ENCODE data around the gene CRTAC1.

CRTAC1 gene

GRCh38 chr10:98028168-98028770 is 2.2 kb downstream of the CRTAC1 start:
- H3K9me3 ChIP-seq (ENCODE audit: severe bottlenecking) = no peaks in the 10 kb centered on the region
- no peak overlapping the region; the same call in 1 of the 2 replicates for H3K27ac ChIP-seq
- DNase-seq = peak; percentile 87
- peak; percentile 93 for TF ChIP-seq CTCF (IDR thresholded peaks at IDR 0.05; ENCODE audit: low read depth, low read length)
- no peaks in the 10 kb centered on the region for H3K36me3 ChIP-seq
- no peaks in the 10 kb centered on the region for H3K27me3 ChIP-seq (ENCODE audit: insufficient read depth, low read depth, severe bottlenecking)
- no peak overlapping the region for H3K4me3 ChIP-seq (ENCODE audit: low read depth, low read length)

- H3K9me3 ChIP-seq (ENCODE audit: severe bottlenecking) = no peaks in the 10 kb centered on the region
- H3K27ac ChIP-seq = no peak overlapping the region
- no peak for TF ChIP-seq CTCF (IDR thresholded peaks at IDR 0.05; ENCODE audit: low read depth, low read length)
- no peaks in the 10 kb centered on the region for H3K27me3 ChIP-seq (ENCODE audit: insufficient read depth, low read depth, severe bottlenecking)
- DNase-seq = no peak
- H3K4me3 ChIP-seq (ENCODE audit: low read depth, low read length) = no peak overlapping the region
- no peaks in the 10 kb centered on the region for H3K36me3 ChIP-seq
Measured at GRCh38 chr10:98023024-98023423, 7.4 kb downstream of the CRTAC1 start.

- no peaks in the 10 kb centered on the region for H3K36me3 ChIP-seq
- TF ChIP-seq CTCF (IDR thresholded peaks at IDR 0.05; ENCODE audit: low read depth, low read length) = no peak
- DNase-seq = no peak
- H3K9me3 ChIP-seq (ENCODE audit: severe bottlenecking) = no peaks in the 10 kb centered on the region
- H3K27me3 ChIP-seq (ENCODE audit: insufficient read depth, low read depth, severe bottlenecking) = no peaks in the 10 kb centered on the region
- H3K27ac ChIP-seq = no peak overlapping the region
- no peak overlapping the region for H3K4me3 ChIP-seq (ENCODE audit: low read depth, low read length)
Measured at GRCh38 chr10:98020784-98021183, 9.6 kb downstream of the CRTAC1 start.

GRCh38 chr10:98020254-98020653 is 10.2 kb downstream of the CRTAC1 start:
- Histone ChIP-seq H3K27me3 (ENCODE audit: insufficient read depth, low read depth, severe bottlenecking) (no peaks in the 10 kb centered on the region), H3K4me3 (ENCODE audit: low read depth, low read length) (no peak overlapping the region), H3K27ac (no peak overlapping the region), H3K9me3 (ENCODE audit: severe bottlenecking) (no peaks in the 10 kb centered on the region), H3K36me3 (no peaks in the 10 kb centered on the region)
- DNase-seq = no peak
- TF ChIP-seq CTCF (IDR thresholded peaks at IDR 0.05; ENCODE audit: low read depth, low read length) = no peak

GRCh38 chr10:98019784-98020183 is 10.6 kb downstream of the CRTAC1 start:
- no peak overlapping the region for H3K4me3 ChIP-seq (ENCODE audit: low read depth, low read length)
- TF ChIP-seq CTCF (IDR thresholded peaks at IDR 0.05; ENCODE audit: low read depth, low read length) = no peak
- no peaks in the 10 kb centered on the region for H3K9me3 ChIP-seq (ENCODE audit: severe bottlenecking)
- H3K27ac ChIP-seq = no peak overlapping the region
- H3K27me3 ChIP-seq (ENCODE audit: insufficient read depth, low read depth, severe bottlenecking) = no peaks in the 10 kb centered on the region
- no peak for DNase-seq
- H3K36me3 ChIP-seq = no peaks in the 10 kb centered on the region

All from WERI-Rb-1 (cell line).